ENCODE measurements around the gene DES. TPM values are rescaled to one million over a fixed set of nuclear protein-coding genes. Genes with fewer than 3 reads are reported as not detected.
A peak's percentile ranks its signal among the peaks of the same experiment; 100 is the strongest.

The DES gene
- total RNA-seq, 1 experiment from 2014 or later: 1.6 TPM

DNA sequence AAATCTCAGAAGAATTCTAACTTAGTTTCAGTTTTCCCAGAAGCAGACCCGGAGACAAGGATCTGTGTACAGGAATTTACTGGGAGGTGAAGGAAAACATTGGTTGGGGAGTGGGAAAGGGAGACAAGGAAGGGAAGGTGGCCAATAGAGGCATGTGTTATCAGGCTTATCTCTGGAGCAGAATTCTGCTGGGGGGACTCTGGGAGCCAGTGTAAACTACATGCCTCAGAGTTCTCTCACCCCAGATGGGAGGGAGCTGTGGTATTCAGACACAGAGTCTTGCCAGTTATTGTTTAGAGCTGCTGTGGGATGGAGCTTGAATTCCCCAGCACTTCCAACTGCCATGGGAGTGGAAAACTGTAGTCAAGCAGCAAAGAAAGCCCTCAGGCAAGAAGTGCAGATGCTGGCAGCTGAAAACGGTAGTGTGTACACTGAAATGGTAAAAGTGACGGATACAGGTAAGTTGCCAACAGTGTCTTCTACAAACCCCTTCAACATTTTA is 49.4 kb upstream of the DES start (continued):
- TF ChIP-seq, protein P1, sequence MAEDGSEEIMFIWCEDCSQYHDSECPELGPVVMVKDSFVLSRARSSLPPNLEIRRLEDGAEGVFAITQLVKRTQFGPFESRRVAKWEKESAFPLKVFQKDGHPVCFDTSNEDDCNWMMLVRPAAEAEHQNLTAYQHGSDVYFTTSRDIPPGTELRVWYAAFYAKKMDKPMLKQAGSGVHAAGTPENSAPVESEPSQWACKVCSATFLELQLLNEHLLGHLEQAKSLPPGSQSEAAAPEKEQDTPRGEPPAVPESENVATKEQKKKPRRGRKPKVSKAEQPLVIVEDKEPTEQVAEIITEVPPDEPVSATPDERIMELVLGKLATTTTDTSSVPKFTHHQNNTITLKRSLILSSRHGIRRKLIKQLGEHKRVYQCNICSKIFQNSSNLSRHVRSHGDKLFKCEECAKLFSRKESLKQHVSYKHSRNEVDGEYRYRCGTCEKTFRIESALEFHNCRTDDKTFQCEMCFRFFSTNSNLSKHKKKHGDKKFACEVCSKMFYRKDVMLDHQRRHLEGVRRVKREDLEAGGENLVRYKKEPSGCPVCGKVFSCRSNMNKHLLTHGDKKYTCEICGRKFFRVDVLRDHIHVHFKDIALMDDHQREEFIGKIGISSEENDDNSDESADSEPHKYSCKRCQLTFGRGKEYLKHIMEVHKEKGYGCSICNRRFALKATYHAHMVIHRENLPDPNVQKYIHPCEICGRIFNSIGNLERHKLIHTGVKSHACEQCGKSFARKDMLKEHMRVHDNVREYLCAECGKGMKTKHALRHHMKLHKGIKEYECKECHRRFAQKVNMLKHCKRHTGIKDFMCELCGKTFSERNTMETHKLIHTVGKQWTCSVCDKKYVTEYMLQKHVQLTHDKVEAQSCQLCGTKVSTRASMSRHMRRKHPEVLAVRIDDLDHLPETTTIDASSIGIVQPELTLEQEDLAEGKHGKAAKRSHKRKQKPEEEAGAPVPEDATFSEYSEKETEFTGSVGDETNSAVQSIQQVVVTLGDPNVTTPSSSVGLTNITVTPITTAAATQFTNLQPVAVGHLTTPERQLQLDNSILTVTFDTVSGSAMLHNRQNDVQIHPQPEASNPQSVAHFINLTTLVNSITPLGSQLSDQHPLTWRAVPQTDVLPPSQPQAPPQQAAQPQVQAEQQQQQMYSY (CRISPR knock-in tag; IDR thresholded peaks at IDR 0.05): no peak
- no peak for TF ChIP-seq SP1 (CRISPR knock-in tag; conservative IDR thresholded peaks at IDR 0.05)

DNA sequence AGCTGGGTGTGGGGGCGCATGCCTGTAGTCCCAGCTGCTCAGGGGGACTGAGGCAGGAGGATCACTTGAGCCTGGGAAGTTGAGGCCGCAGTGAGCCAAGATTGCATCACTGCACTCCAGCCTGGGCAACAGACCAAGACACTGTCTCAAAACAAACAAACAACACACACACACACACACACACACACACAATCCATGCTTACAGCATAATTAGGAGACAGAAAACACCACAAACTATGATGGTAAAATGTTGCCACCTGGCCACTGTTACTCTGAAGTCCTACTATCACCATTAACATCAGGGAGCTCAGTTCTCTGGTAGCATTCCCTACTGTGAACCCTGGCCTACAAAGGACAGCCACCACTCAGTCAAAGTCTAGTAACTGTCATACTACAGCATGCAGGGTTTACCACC is 48.7 kb upstream of the DES start:
- Mint-ChIP-seq H3K4me1 (no peaks in the 10 kb centered on the region), H3K4me3 (no peak overlapping the region), H3K27me3 (ENCODE audit: low read depth) (no peaks in the 10 kb centered on the region), H3K27ac (no peak overlapping the region), H3K9me3 (0 out of 2 replicates have a peak, but pooled peaks cover 3% of the 10 kb centered on the region), H3K36me3 (peaks cover 10% of the 10 kb centered on the region)
- DNase-seq (ENCODE audit: low spot score) (no peak), ATAC-seq (no peak)
- no peak for TF ChIP-seq SMAD3 (CRISPR knock-in tag; IDR thresholded peaks at IDR 0.05; ENCODE audit: borderline replicate concordance)
- peak; percentile 77 for TF ChIP-seq GABPB1 (CRISPR knock-in tag; IDR thresholded peaks at IDR 0.05)
- POLR2A ChIA-PET: no interaction called here
- CTCF ChIA-PET: interaction anchor here (1.7 to 1.8 kb wide), 2 partner anchors 12 to 18 kb away, joined by 4 read pairs; partner anchors contain the start of gene DNPEP

DNA sequence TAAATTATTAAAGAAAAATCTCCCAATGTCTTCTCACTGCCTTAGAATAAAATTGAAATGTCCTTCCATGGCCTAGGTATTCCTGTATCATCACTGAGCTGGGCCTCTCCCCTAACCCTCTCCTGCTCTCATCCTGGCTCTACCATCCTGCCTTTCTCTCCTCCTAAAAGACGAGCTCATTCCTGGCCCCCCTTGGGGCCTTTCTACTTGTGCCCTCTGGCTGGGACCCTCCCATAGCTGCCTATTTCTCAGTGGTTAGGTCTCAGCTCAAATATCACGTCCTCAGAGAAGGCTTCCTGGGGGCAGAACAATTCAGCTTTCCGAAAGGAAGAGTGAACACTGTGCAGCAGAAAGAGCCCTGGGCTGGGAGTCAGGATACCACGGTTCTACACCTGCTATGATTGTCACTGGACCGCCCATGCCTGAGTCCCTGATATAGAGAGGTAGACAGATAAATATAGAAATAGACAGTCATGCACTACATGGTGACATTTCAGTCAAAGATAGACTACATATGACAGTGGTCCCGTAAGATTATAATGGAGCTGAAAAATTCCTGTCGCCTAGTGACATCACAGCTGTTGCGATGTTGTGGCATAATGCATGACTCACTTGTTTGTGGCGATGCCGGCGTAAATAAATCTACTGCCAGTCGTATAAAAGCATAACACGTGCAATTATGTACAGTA is 39.9 kb upstream of the DES start:
- ChIA-PET CTCF (interaction anchor here (0.7 to 2.0 kb wide), 7 partner anchors 9 to 163 kb away, joined by 3 to 13 read pairs (median 3); partner anchors contain the start of gene DNPEP), POLR2A (interaction anchor here (1.2 kb wide), 1 partner anchor 9 kb away, joined by 5 read pairs; the partner anchor contains the start of gene DNPEP)
- TF ChIP-seq NR1H2 (CRISPR knock-in tag; IDR thresholded peaks at IDR 0.05) (no peak), ZNF423 (CRISPR knock-in tag; IDR thresholded peaks at IDR 0.05) (no peak), TP53 (CRISPR knock-in tag; IDR thresholded peaks at IDR 0.05) (no peak), RELA (CRISPR knock-in tag; IDR thresholded peaks at IDR 0.05; ENCODE audit: borderline replicate concordance) (no peak), ZNF671 (CRISPR knock-in tag; IDR thresholded peaks at IDR 0.05) (no peak), ZNF317 (CRISPR knock-in tag; IDR thresholded peaks at IDR 0.05; ENCODE audit: borderline replicate concordance, low read depth) (no peak)
- TF ChIP-seq, protein P2, sequence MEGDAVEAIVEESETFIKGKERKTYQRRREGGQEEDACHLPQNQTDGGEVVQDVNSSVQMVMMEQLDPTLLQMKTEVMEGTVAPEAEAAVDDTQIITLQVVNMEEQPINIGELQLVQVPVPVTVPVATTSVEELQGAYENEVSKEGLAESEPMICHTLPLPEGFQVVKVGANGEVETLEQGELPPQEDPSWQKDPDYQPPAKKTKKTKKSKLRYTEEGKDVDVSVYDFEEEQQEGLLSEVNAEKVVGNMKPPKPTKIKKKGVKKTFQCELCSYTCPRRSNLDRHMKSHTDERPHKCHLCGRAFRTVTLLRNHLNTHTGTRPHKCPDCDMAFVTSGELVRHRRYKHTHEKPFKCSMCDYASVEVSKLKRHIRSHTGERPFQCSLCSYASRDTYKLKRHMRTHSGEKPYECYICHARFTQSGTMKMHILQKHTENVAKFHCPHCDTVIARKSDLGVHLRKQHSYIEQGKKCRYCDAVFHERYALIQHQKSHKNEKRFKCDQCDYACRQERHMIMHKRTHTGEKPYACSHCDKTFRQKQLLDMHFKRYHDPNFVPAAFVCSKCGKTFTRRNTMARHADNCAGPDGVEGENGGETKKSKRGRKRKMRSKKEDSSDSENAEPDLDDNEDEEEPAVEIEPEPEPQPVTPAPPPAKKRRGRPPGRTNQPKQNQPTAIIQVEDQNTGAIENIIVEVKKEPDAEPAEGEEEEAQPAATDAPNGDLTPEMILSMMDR (IDR thresholded peaks at IDR 0.05): no peak
- TF ChIP-seq, protein P3, sequence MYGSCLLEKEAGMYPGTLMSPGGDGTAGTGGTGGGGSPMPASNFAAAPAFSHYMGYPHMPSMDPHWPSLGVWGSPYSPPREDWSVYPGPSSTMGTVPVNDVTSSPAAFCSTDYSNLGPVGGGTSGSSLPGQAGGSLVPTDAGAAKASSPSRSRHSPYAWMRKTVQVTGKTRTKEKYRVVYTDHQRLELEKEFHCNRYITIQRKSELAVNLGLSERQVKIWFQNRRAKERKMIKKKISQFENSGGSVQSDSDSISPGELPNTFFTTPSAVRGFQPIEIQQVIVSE (CRISPR knock-in tag; IDR thresholded peaks at IDR 0.05; ENCODE audit: borderline replicate concordance): no peak
- TF ChIP-seq, protein P4, sequence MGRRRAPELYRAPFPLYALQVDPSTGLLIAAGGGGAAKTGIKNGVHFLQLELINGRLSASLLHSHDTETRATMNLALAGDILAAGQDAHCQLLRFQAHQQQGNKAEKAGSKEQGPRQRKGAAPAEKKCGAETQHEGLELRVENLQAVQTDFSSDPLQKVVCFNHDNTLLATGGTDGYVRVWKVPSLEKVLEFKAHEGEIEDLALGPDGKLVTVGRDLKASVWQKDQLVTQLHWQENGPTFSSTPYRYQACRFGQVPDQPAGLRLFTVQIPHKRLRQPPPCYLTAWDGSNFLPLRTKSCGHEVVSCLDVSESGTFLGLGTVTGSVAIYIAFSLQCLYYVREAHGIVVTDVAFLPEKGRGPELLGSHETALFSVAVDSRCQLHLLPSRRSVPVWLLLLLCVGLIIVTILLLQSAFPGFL (CRISPR knock-in tag; IDR thresholded peaks at IDR 0.05; ENCODE audit: borderline replicate concordance): no peak
- DNase-seq (ENCODE audit: low spot score): no peak
- no peaks in the 10 kb centered on the region for H3K27me3 Mint-ChIP-seq (ENCODE audit: low read depth)
- no peak for ATAC-seq
- H3K36me3 Mint-ChIP-seq: peaks cover 33% of the 10 kb centered on the region
- H3K4me1 Mint-ChIP-seq: no peaks in the 10 kb centered on the region
- H3K4me3 Mint-ChIP-seq: no peak overlapping the region
- no peak overlapping the region for H3K27ac Mint-ChIP-seq
- H3K9me3 Mint-ChIP-seq: no peaks in the 10 kb centered on the region

Data from WTC11 (cell line).